GM18867 (cell line): Measurements from ENCODE around the gene C4orf46.

ENCODE experiments used
- ATAC-seq: cut with Tn5 transposase; IDR thresholded peaks from one replicate; pipeline ENCODE4 v1.9.1; 2021; ENCODE audit warnings: mild to moderate bottlenecking, moderate library complexity; ENCODE audit not compliant: unreplicated experiment

Gene C4orf46

GRCh38 chr4:158656439-158656838, 15.2 kb downstream of the C4orf46 start:
- no peak for ATAC-seq

GRCh38 chr4:158652920-158653319, 18.8 kb downstream of the C4orf46 start:
- ATAC-seq: peak; percentile 64

GRCh38 chr4:158649111-158649680, 22.5 kb downstream of the C4orf46 start:
- no peak for ATAC-seq

- no peak for ATAC-seq
Observed at GRCh38 chr4:158644760-158645159, 26.9 kb downstream of the C4orf46 start.

- no peak for ATAC-seq
Observed at GRCh38 chr4:158644356-158644755, 27.3 kb downstream of the C4orf46 start.

GRCh38 chr4:158636619-158637018, 35.1 kb downstream of the C4orf46 start:
- no peak for ATAC-seq

GRCh38 chr4:158630893-158631292, 40.8 kb downstream of the C4orf46 start:
- ATAC-seq: no peak

GRCh38 chr4:158625544-158625943, 46.1 kb downstream of the C4orf46 start:
- ATAC-seq: no peak

GRCh38 chr4:158624889-158625478, 46.7 kb downstream of the C4orf46 start:
- peak; percentile 89 for ATAC-seq

GRCh38 chr4:158622251-158622650, 49.4 kb downstream of the C4orf46 start:
- ATAC-seq: no peak

GRCh38 chr4:158621729-158622128, 50.0 kb downstream of the C4orf46 start:
- ATAC-seq: peak; percentile 67

GRCh38 chr4:158617956-158618355, 53.7 kb downstream of the C4orf46 start:
- no peak for ATAC-seq
